ENCODE data around the gene FYCO1.

The FYCO1 gene

DNA sequence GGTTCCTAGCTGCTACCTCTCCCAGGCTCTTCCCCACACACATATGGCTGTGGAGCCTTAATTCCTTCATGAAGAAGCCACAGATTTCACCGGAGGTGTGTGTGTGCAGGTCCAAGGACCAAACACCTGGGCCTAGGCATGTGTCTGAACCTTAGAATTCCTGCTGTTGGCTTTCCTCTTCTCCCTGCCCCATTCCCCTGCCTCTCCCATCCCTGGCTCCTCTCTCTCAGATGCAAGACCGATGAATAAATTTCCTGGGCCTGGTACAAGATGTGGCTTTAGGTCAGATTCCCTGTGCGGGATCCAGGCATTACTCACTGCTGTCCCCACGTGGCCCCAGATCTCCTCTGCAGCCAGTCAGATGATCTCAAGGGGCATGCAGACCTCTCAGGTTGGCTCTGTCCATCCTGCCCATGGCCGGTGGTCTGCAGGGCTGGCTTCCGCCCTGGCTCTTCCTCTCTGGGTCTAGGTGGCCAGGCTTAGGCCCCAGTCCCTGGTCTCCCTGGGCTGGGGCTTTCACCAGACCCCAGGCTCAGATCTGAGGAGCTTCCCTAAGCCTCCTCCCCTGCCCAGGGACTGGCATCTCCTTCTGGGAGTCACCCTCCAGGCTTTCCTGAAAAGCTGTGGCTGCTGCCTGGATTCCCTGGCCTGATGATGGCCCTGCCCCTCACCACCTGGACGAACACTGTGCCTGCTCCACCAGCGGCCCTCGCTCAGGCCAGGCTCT is 88.8 kb downstream of the FYCO1 start:
- Histone ChIP-seq H4K20me1 (ENCODE audit: insufficient read depth, low read length, poor library complexity, severe bottlenecking) (no peaks in the 10 kb centered on the region), H3K27me3 (ENCODE audit: insufficient read depth, low read length, poor library complexity, severe bottlenecking) (no peaks in the 10 kb centered on the region), H3K36me3 (ENCODE audit: insufficient read depth, low read length) (no peaks in the 10 kb centered on the region), H3K9ac (ENCODE audit: low read depth, low read length, poor library complexity, severe bottlenecking) (no peak overlapping the region), H3F3A (ENCODE audit: low read depth) (no peaks in the 10 kb centered on the region), H3K9me2 (replicated peaks; ENCODE audit: low read depth, low read length) (no peaks in the 10 kb centered on the region), H3K4me1 (ENCODE audit: insufficient read depth, low read length, poor library complexity, severe bottlenecking) (peaks cover 27% of the 10 kb centered on the region), H3K9me3 (ENCODE audit: insufficient read depth, low read depth, low read length) (no peaks in the 10 kb centered on the region), H2AFZ (ENCODE audit: low read length) (no peak overlapping the region), H3K4me2 (ENCODE audit: low read depth, low read length, poor library complexity, severe bottlenecking) (no peak overlapping the region), H3K79me2 (ENCODE audit: insufficient read depth, low read length) (no peaks in the 10 kb centered on the region), H3K4me3 (ENCODE audit: low read length, poor library complexity, severe bottlenecking) (no peak overlapping the region)
- TF ChIP-seq, protein P1, sequence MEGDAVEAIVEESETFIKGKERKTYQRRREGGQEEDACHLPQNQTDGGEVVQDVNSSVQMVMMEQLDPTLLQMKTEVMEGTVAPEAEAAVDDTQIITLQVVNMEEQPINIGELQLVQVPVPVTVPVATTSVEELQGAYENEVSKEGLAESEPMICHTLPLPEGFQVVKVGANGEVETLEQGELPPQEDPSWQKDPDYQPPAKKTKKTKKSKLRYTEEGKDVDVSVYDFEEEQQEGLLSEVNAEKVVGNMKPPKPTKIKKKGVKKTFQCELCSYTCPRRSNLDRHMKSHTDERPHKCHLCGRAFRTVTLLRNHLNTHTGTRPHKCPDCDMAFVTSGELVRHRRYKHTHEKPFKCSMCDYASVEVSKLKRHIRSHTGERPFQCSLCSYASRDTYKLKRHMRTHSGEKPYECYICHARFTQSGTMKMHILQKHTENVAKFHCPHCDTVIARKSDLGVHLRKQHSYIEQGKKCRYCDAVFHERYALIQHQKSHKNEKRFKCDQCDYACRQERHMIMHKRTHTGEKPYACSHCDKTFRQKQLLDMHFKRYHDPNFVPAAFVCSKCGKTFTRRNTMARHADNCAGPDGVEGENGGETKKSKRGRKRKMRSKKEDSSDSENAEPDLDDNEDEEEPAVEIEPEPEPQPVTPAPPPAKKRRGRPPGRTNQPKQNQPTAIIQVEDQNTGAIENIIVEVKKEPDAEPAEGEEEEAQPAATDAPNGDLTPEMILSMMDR (conservative IDR thresholded peaks at IDR 0.05; ENCODE audit: low read length): peak; percentile 48
- TF ChIP-seq EZH2phosphoT487 (IDR thresholded peaks at IDR 0.05; ENCODE audit: borderline replicate concordance): no peak

DNA sequence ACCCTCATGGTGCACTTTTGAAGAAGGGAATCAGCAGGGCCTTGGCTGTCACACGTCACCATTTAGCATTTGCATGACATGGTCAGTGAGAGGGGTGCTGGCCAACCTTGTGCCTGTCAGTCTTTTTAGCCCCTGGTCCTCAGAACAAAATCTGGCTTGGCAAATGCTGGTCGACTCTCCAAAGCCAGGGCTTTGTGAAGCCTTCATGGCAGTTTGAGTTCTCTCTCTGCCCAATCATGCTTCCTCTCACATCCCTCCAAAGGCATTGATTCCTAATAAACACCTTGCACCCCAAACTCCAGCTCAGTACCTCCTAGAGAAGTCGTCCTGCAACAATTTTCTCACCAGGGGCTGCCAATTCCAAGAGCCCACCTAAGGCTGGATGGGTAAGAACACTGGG is 89.9 kb downstream of the FYCO1 start:
- TF ChIP-seq, protein P1 (conservative IDR thresholded peaks at IDR 0.05; ENCODE audit: low read length): no peak
- TF ChIP-seq EZH2phosphoT487 (IDR thresholded peaks at IDR 0.05; ENCODE audit: borderline replicate concordance): no peak
- Histone ChIP-seq H3K9ac (ENCODE audit: low read depth, low read length, poor library complexity, severe bottlenecking) (no peak overlapping the region), H3K27me3 (ENCODE audit: insufficient read depth, low read length, poor library complexity, severe bottlenecking) (no peaks in the 10 kb centered on the region), H2AFZ (ENCODE audit: low read length) (no peak overlapping the region), H3K9me2 (replicated peaks; ENCODE audit: low read depth, low read length) (no peaks in the 10 kb centered on the region), H4K20me1 (ENCODE audit: insufficient read depth, low read length, poor library complexity, severe bottlenecking) (no peaks in the 10 kb centered on the region), H3K36me3 (ENCODE audit: insufficient read depth, low read length) (no peaks in the 10 kb centered on the region), H3F3A (ENCODE audit: low read depth) (no peaks in the 10 kb centered on the region), H3K4me2 (ENCODE audit: low read depth, low read length, poor library complexity, severe bottlenecking) (no peak overlapping the region), H3K4me1 (ENCODE audit: insufficient read depth, low read length, poor library complexity, severe bottlenecking) (peaks cover 21% of the 10 kb centered on the region), H3K9me3 (ENCODE audit: insufficient read depth, low read depth, low read length) (no peaks in the 10 kb centered on the region), H3K79me2 (ENCODE audit: insufficient read depth, low read length) (no peaks in the 10 kb centered on the region), H3K4me3 (ENCODE audit: low read length, poor library complexity, severe bottlenecking) (no peak overlapping the region)

DNA sequence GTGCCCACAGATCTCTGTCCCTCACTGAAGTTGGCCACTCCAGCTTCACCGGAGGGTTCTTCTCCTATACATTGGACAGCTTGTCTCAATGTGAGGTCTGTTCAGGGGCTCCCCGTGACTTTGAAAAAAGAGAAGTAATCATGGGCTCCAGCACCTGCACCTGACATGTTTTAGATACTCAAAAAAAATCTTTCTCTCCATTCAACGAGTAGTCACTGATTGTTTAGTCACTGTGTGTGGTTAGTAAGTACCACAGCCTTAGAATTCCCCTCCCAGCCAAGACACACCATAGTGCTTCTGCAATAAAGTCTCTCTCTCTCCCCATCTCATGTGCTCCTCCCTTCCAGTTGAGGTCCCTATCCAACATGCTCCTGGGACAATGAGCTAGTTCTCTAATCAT is 90.7 kb downstream of the FYCO1 start:
- H2AFZ ChIP-seq (ENCODE audit: low read length): no peak overlapping the region

More for the DNA sequence above, 90.7 kb downstream of the FYCO1 start:
- Histone ChIP-seq H3K4me2 (ENCODE audit: low read depth, low read length, poor library complexity, severe bottlenecking) (no peak overlapping the region), H3K9ac (ENCODE audit: low read depth, low read length, poor library complexity, severe bottlenecking) (no peak overlapping the region), H3K79me2 (ENCODE audit: insufficient read depth, low read length) (no peaks in the 10 kb centered on the region), H4K20me1 (ENCODE audit: insufficient read depth, low read length, poor library complexity, severe bottlenecking) (no peaks in the 10 kb centered on the region), H3K36me3 (ENCODE audit: insufficient read depth, low read length) (no peaks in the 10 kb centered on the region), H3K4me3 (ENCODE audit: low read length, poor library complexity, severe bottlenecking) (no peak overlapping the region), H3K27me3 (ENCODE audit: insufficient read depth, low read length, poor library complexity, severe bottlenecking) (no peaks in the 10 kb centered on the region), H3F3A (ENCODE audit: low read depth) (no peaks in the 10 kb centered on the region), H3K4me1 (ENCODE audit: insufficient read depth, low read length, poor library complexity, severe bottlenecking) (peaks cover 23% of the 10 kb centered on the region), H3K9me3 (ENCODE audit: insufficient read depth, low read depth, low read length) (no peaks in the 10 kb centered on the region), H3K9me2 (replicated peaks; ENCODE audit: low read depth, low read length) (no peaks in the 10 kb centered on the region)
- TF ChIP-seq EZH2phosphoT487 (IDR thresholded peaks at IDR 0.05; ENCODE audit: borderline replicate concordance): no peak
- TF ChIP-seq, protein P1 (conservative IDR thresholded peaks at IDR 0.05; ENCODE audit: low read length): no peak
